HCT116 (cell line): Measurements from ENCODE around the gene LYSMD2. TPM values are rescaled to one million over a fixed set of nuclear protein-coding genes. Genes with fewer than 3 reads are reported as not detected.

Experiments used
- ATAC-seq: fragments of 200-7000 bp; cut with Tn5 transposase; 2 replicates; pipeline ENCODE4 v1.9.1; 2020; ENCODE audit warnings: mild to moderate bottlenecking, moderate library complexity
- BruUV-seq: library from RNA; stranded (reverse); fragments of 400-500 nt; replicated peaks from 2 replicates; lab custom pipeline; 2021; lab: Mats Ljungman, UMichigan
- CTCF ChIA-PET: fragments of 300-600 bp; sonication (Branson Sonifier 250); formaldehyde crosslinking; loops from one replicate; lab custom pipeline; 2021; ENCODE audit warnings: antibody characterized with exemption; lab: Charles Lee
- POLR2A ChIA-PET: fragments of 300-600, 350-600 bp; sonication (Branson Sonifier 250); formaldehyde crosslinking; loops from one replicate; lab custom pipeline; 2021; ENCODE audit warnings: antibody characterized with exemption; lab: Charles Lee
- RAD21 ChIA-PET, 2 experiments: fragments of 300-600 bp; sonication (Branson Sonifier 250); formaldehyde crosslinking; loops; one replicate each; lab custom pipeline; 2023; ENCODE audit warnings: low total read pairs in 2 of 2; ENCODE audit not compliant: uncharacterized antibody in 2 of 2, unreplicated experiment in 2 of 2, low non-redundant PET in 1 of 2; lab: Charles Lee
- DNase-seq: peaks from one replicate; pipeline ENCODE4 v3.0.0-alpha.2; 2010; ENCODE audit warnings: low read depth, low spot score
- H2AFZ ChIP-seq: fragments of 200-600 bp; shearing (Covaris generic), sonication (generic); 2 replicates; pipeline ENCODE4 v1.6.1; 2017; ENCODE audit warnings: low read depth, mixed run types, mixed read lengths, antibody characterized with exemption, low read length; ENCODE audit not compliant: poor library complexity, severe bottlenecking
- H3K27ac ChIP-seq: 2 replicates; pipeline ENCODE4 v1.5.1; 2012; ENCODE audit warnings: low read depth, low read length
- H3K27me3 ChIP-seq: fragments of 200-600 bp; sonication (generic); 2 replicates; pipeline ENCODE4 v1.6.1; 2016; ENCODE audit warnings: mixed run types, low read length, mixed read lengths; ENCODE audit not compliant: insufficient read depth
- H3K36me3 ChIP-seq, 2 experiments: fragments of 200-500 bp in 1 of 2; fragments of 200-600 bp in 1 of 2; sonication (Bioruptor generic) in 1 of 2; sonication (generic) in 1 of 2; 2 replicates each; pipeline versions ENCODE4 v1.5.1 to v1.6.1; 2014 to 2016; ENCODE audit warnings: low read length in 2 of 2, inconsistent platforms in 1 of 2, mixed read lengths in 1 of 2, mixed run types in 1 of 2; ENCODE audit not compliant: insufficient read depth in 2 of 2, control insufficient read depth in 1 of 2
- H3K4me1 ChIP-seq, 2 experiments: fragments of 200-600 bp in 1 of 2; sonication (generic) in 1 of 2; 2 replicates each; pipeline versions ENCODE4 v1.5.1 to v1.6.1; 2012 to 2017; ENCODE audit warnings: low read length in 2 of 2, inconsistent platforms in 1 of 2, mild to moderate bottlenecking in 1 of 2, mixed read lengths in 1 of 2, mixed run types in 1 of 2, moderate library complexity in 1 of 2; ENCODE audit not compliant: insufficient read depth in 2 of 2, control insufficient read depth in 1 of 2
- H3K4me2 ChIP-seq: fragments of 200-600 bp; sonication (generic); 2 replicates; pipeline ENCODE4 v1.6.1; 2017; ENCODE audit warnings: mixed run types, low read length, mixed read lengths
- H3K4me3 ChIP-seq, 2 experiments: fragments of 200-600 bp in 1 of 2; sonication (generic) in 1 of 2; replicated peaks in 1 of 2; 2 replicates each; pipeline ENCODE4 v1.5.1; 2011 to 2016; ENCODE audit warnings: low read length in 2 of 2, control low read depth in 1 of 2, low read depth in 1 of 2, mild to moderate bottlenecking in 1 of 2, mixed read lengths in 1 of 2, mixed run types in 1 of 2
- H3K79me2 ChIP-seq: fragments of 200-600 bp; sonication (generic); 2 replicates; pipeline ENCODE4 v1.6.1; 2017; ENCODE audit warnings: mild to moderate bottlenecking, mixed run types, low read length, moderate library complexity, mixed read lengths; ENCODE audit not compliant: insufficient read depth
- H3K9ac ChIP-seq: fragments of 200-600 bp; sonication (generic); 2 replicates; pipeline ENCODE4 v1.6.1; 2016; ENCODE audit warnings: low read length, mixed read lengths
- H3K9me2 ChIP-seq: fragments of 200-600 bp; sonication (generic), shearing (Covaris generic); 2 replicates; pipeline ENCODE4 v1.6.1; 2017; ENCODE audit warnings: mixed run types, mild to moderate bottlenecking, moderate library complexity; ENCODE audit not compliant: insufficient read depth
- H3K9me3 ChIP-seq, 2 experiments: fragments of 200-500 bp in 1 of 2; fragments of 200-600 bp in 1 of 2; sonication (Bioruptor generic) in 1 of 2; sonication (generic) in 1 of 2; 2 replicates each; pipeline ENCODE4 v1.6.1; 2014 to 2017; ENCODE audit warnings: low read length in 2 of 2, mixed read lengths in 2 of 2, inconsistent platforms in 1 of 2, low read depth in 1 of 2, mild to moderate bottlenecking in 1 of 2, mixed run types in 1 of 2, moderate library complexity in 1 of 2; ENCODE audit not compliant: control insufficient read depth in 1 of 2, insufficient read depth in 1 of 2
- H4K20me1 ChIP-seq: fragments of 200-600 bp; sonication (generic), shearing (Covaris generic); 2 replicates; pipeline ENCODE4 v1.6.1; 2017; ENCODE audit warnings: mixed run types, mild to moderate bottlenecking, moderate library complexity; ENCODE audit not compliant: insufficient read depth
- CBX3 ChIP-seq: IDR thresholded peaks from 2 replicates; pipeline ENCODE4 v1.6.1; 2012; ENCODE audit warnings: low read depth
- CEBPB ChIP-seq: IDR thresholded peaks from 2 replicates; pipeline ENCODE4 v1.6.1; 2012; ENCODE audit warnings: low read depth
- EGR1 ChIP-seq: IDR thresholded peaks from 2 replicates; pipeline ENCODE4 v1.6.1; 2012; ENCODE audit warnings: low read depth
- ELF1 ChIP-seq: IDR thresholded peaks from 2 replicates; pipeline ENCODE4 v1.6.1; 2012; ENCODE audit warnings: low read depth, borderline replicate concordance
- EZH2 ChIP-seq: fragments of 200-600 bp; sonication (generic); IDR thresholded peaks from 2 replicates; pipeline ENCODE4 v1.6.1; 2017; ENCODE audit warnings: antibody characterized with exemption, mixed run types
- FOSL1 ChIP-seq: IDR thresholded peaks from 2 replicates; pipeline ENCODE4 v1.6.1; 2012; ENCODE audit warnings: low read depth
- POLR2A ChIP-seq: IDR thresholded peaks from 2 replicates; pipeline ENCODE4 v1.7.0; 2011; ENCODE audit warnings: borderline replicate concordance; ENCODE audit not compliant: insufficient read depth, insufficient read length; ENCODE audit errors: extremely low read depth
- POLR2AphosphoS5 ChIP-seq: IDR thresholded peaks from 2 replicates; pipeline ENCODE4 v1.6.1; 2011; ENCODE audit warnings: mild to moderate bottlenecking, low read depth, low read length, moderate library complexity
- RAD21 ChIP-seq: IDR thresholded peaks from 2 replicates; pipeline ENCODE4 v1.6.1; 2012; ENCODE audit warnings: low read depth, mild to moderate bottlenecking
- SIN3A ChIP-seq: IDR thresholded peaks from 2 replicates; pipeline ENCODE4 v1.6.1; 2012; ENCODE audit warnings: low read depth
- SRF ChIP-seq: IDR thresholded peaks from 2 replicates; pipeline ENCODE4 v1.6.1; 2012; ENCODE audit warnings: low read depth
- TCF7L2 ChIP-seq: IDR thresholded peaks from 2 replicates; pipeline ENCODE4 v1.7.0; 2011; ENCODE audit warnings: borderline replicate concordance, inconsistent platforms; ENCODE audit not compliant: insufficient read depth, insufficient read length; ENCODE audit errors: extremely low read depth
- YY1 ChIP-seq: IDR thresholded peaks from 2 replicates; pipeline ENCODE4 v1.6.1; 2011; ENCODE audit warnings: low read length, low read depth, moderate library complexity, mild to moderate bottlenecking; ENCODE audit not compliant: insufficient replicate concordance; ENCODE audit errors: extremely low read depth
- ZFX ChIP-seq: fragments of 450-650 bp; IDR thresholded peaks from 2 replicates; pipeline ENCODE4 v1.6.1; 2017
- intact Hi-C: fragments of 100-400 bp; cut with micrococcal nuclease; formaldehyde crosslinking; loops from 2 replicates; pipeline ENCODE4 v1.10.0; 2022
- total RNA-seq: library from RNA; stranded (reverse); gene quantifications from one replicate; pipeline ENCODE4 v1.2.1, GENCODE V29; 2021; ENCODE audit not compliant: unreplicated experiment
- TF ChIP-seq, protein P1 (sequence below): IDR thresholded peaks from 2 replicates; pipeline ENCODE4 v1.6.1; 2012

Gene LYSMD2
- total RNA-seq, 1 experiment from 2014 or later: 10.8 TPM

DNA sequence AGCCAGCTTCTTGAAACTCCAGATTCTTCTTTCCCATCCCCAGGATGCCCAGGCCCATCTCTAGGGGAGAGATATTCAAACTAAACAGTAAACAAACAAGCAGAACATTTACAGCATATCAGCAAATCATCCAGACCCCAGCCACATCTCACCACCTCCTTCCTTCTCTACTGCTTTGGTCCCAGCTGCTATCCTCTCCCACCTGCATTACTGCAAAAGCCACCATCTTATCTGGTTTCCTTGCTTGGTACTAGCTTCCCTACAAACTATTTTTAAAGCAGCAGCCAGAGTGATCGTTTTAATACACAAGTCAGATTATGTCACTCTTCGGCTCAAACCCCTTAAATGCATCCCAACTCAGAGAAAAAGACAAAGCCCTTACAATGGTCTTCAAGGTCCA is 4.8 kb downstream of the LYSMD2 start:
- ChIA-PET CTCF (interaction anchor here (1.1 kb wide), 1 partner anchor 44 kb away, joined by 3 read pairs; no protein-coding TSS in a partner anchor), POLR2A (no interaction called here), RAD21 (no interaction called here)
- H3K27ac ChIP-seq: no peak overlapping the region
- H3K4me1 ChIP-seq: peaks cover 8 to 14% of the 10 kb centered on the region in 2 experiments; a peak in 3 of 4 replicates
- H3K36me3 ChIP-seq: no peaks in the 10 kb centered on the region
- no peaks in the 10 kb centered on the region for H3K27me3 ChIP-seq
- intact Hi-C loops: no loop called here
- no peak for DNase-seq
- H3K4me3 ChIP-seq: no peak overlapping the region
- no peak for ATAC-seq
- H3K4me2 ChIP-seq: no peak overlapping the region
- H3K9me3 ChIP-seq: no peaks in the 10 kb centered on the region
- no peaks in the 10 kb centered on the region for H4K20me1 ChIP-seq
- BruUV-seq: no TSS peak
- H3K79me2 ChIP-seq: no peaks in the 10 kb centered on the region; the same call in 1 of the 2 replicates
- H3K9me2 ChIP-seq: no peaks in the 10 kb centered on the region
- no peak for TF ChIP-seq SIN3A
- TF ChIP-seq POLR2AphosphoS5: no peak
- no peak for TF ChIP-seq EZH2
- no peak for TF ChIP-seq ELF1
- no peak for TF ChIP-seq TCF7L2
- TF ChIP-seq, protein P1, sequence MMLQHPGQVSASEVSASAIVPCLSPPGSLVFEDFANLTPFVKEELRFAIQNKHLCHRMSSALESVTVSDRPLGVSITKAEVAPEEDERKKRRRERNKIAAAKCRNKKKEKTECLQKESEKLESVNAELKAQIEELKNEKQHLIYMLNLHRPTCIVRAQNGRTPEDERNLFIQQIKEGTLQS: no peak
- TF ChIP-seq POLR2A: no peak
- TF ChIP-seq CEBPB: no peak
- no peak for TF ChIP-seq CBX3
- H3K9ac ChIP-seq: no peak overlapping the region
- H2AFZ ChIP-seq: no peak overlapping the region

DNA sequence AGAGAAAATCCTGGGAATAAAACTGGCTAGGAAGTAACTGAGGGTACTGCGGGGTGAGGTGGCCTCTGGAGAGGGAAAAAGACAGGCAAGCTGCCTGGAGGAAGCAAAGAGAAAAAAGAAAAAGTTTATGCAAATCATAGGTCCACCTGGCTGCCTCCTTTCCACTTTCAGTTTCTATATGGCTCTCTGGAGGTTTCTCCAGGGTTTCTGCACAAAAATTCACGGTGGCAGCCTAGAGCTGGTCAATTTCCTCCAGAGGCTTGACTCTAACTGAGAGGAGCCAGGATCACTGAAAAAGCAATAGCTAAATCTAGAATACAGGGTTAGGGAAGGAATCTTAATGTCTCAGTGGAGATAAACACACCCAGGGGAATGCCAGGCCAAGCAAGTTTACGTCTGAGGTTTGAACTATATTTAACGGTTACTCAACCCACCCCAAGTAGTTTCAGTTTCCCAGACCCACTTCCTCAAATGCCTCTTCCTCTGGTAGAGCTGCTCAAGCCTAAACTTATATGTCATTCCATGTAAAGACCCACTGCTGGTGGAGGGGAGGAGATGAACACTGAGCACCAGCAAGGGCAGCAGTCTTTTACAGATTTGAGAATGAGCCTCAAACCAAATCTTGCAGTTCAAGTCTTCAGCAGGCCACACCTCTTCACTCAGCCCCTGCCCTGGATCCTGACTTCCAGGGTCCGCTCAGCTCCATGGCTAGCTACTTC is 5.7 kb downstream of the LYSMD2 start:
- no TSS peak for BruUV-seq
- intact Hi-C loops: no loop called here
- Histone ChIP-seq H4K20me1 (no peaks in the 10 kb centered on the region), H3K27ac (no peak overlapping the region), H3K9me2 (no peaks in the 10 kb centered on the region), H3K27me3 (no peaks in the 10 kb centered on the region), H3K9me3 (no peaks in the 10 kb centered on the region), H3K4me2 (no peak overlapping the region), H2AFZ (no peak overlapping the region), H3K9ac (no peak overlapping the region), H3K79me2 (no peaks in the 10 kb centered on the region; the same call in 1 of the 2 replicates), H3K4me1 (peaks cover 17 to 21% of the 10 kb centered on the region in 2 experiments), H3K36me3 (no peaks in the 10 kb centered on the region), H3K4me3 (no peak overlapping the region)
- TF ChIP-seq SRF (no peak), YY1 (no peak), RAD21 (no peak), ZFX (no peak), EGR1 (no peak), FOSL1 (no peak), POLR2A (no peak)
- DNase-seq (no peak), ATAC-seq (no peak)
- RAD21 ChIA-PET: no interaction called here
- CTCF ChIA-PET: interaction anchor here (1.1 kb wide), 1 partner anchor 45 kb away, joined by 3 read pairs; no protein-coding TSS in a partner anchor
- POLR2A ChIA-PET: no interaction called here
